Suprapubic skin (tissue), 3 donors: ENCODE data around the gene YARS1.

Experiments
- CTCF ChIP-seq, 2 donors: fragments of 200-600 bp in 1 of 2; fragments of 450-650 bp in 1 of 2; sonication (generic) in 1 of 2; IDR thresholded peaks; one replicate each; pipeline ENCODE4 v1.5.1; 2016 to 2019; ENCODE audit warnings: antibody characterized with exemption in 2 of 2, mild to moderate bottlenecking in 1 of 2, moderate library complexity in 1 of 2
- POLR2A ChIP-seq, 2 donors: fragments of 450-650 bp; IDR thresholded peaks; one replicate each; pipeline ENCODE4 v1.6.1; 2017; ENCODE audit warnings: antibody characterized with exemption in 2 of 2, mild to moderate bottlenecking in 2 of 2, moderate library complexity in 2 of 2

- no peak for TF ChIP-seq POLR2A (IDR thresholded peaks at IDR 0.05)
- TF ChIP-seq CTCF (IDR thresholded peaks at IDR 0.05) = no peak
Observed at GRCh38 chr1:32749771-32750170, 67.4 kb downstream of the YARS1 start.
